HEK293 (cell line): Measurements from ENCODE around the gene KCNS1.

Experiments
- CTCF ChIA-PET: fragments of 350-600 bp; formaldehyde crosslinking; extraction: SDS; loops from one replicate; lab custom pipeline; 2021; ENCODE audit warnings: antibody characterized with exemption; lab: Yijun Ruan, JAX
- POLR2A ChIA-PET: fragments of 300-600 bp; formaldehyde crosslinking; extraction: SDS; loops from one replicate; lab custom pipeline; 2020; ENCODE audit warnings: antibody characterized with exemption, inconsistent platforms; lab: Yijun Ruan, JAX
- H3K27ac ChIP-seq: fragments of 200-500 bp; sonication (Bioruptor generic); 2 replicates; pipeline ENCODE4 v1.5.1; 2014; ENCODE audit warnings: low read depth, low read length, control low read depth, inconsistent platforms; ENCODE audit errors: extremely low read depth
- H3K36me3 ChIP-seq, 2 experiments: fragments of 200-500 bp in 1 of 2; sonication (Bioruptor generic) in 1 of 2; 1 replicate in 1 of 2; 2 replicates in 1 of 2; pipeline ENCODE4 v1.5.1; 2014 to 2017; ENCODE audit warnings: inconsistent platforms in 2 of 2, low read length in 2 of 2; ENCODE audit not compliant: control insufficient read depth in 2 of 2, insufficient read depth in 1 of 2
- H3K4me1 ChIP-seq: fragments of 200-500 bp; sonication (Bioruptor generic); 2 replicates; pipeline ENCODE4 v1.5.1; 2014; ENCODE audit warnings: mild to moderate bottlenecking, low read length, inconsistent platforms; ENCODE audit not compliant: control insufficient read depth, insufficient read depth
- H3K4me3 ChIP-seq: 2 replicates; pipeline ENCODE4 v1.5.1; 2011; ENCODE audit warnings: low read depth, mild to moderate bottlenecking, control low read depth, low read length, moderate library complexity
- H3K9me3 ChIP-seq: fragments of 200-500 bp; sonication (Bioruptor generic); 2 replicates; pipeline ENCODE4 v1.5.1; 2014; ENCODE audit warnings: low read depth, low read length, inconsistent platforms; ENCODE audit not compliant: control insufficient read depth, insufficient read depth
- BCL11A ChIP-seq: fragments of 450-650 bp; formaldehyde crosslinking; IDR thresholded peaks from 2 replicates; pipeline ENCODE4 v1.5.1; 2016; ENCODE audit warnings: low read depth, missing biosample characterization, missing genetic modification characterization
- FEZF1 ChIP-seq: fragments of 450-650 bp; formaldehyde crosslinking; IDR thresholded peaks from 2 replicates; pipeline ENCODE4 v1.5.1; 2016; ENCODE audit warnings: missing biosample characterization, missing genetic modification characterization
- HOXA7 ChIP-seq: sonication (generic); formaldehyde crosslinking; IDR thresholded peaks from 2 replicates; pipeline ENCODE4 v1.8.1; 2022; ENCODE audit warnings: missing genetic modification reagents, borderline replicate concordance
- KLF7 ChIP-seq: fragments of 450-650 bp; formaldehyde crosslinking; IDR thresholded peaks from 2 replicates; pipeline ENCODE4 v1.5.1; 2016; ENCODE audit warnings: missing biosample characterization, missing genetic modification characterization, borderline replicate concordance
- PBX3 ChIP-seq: sonication (generic); formaldehyde crosslinking; IDR thresholded peaks from 2 replicates; pipeline ENCODE4 v1.8.1; 2022; ENCODE audit warnings: mild to moderate bottlenecking, moderate library complexity, missing genetic modification reagents
- ZBTB7A ChIP-seq: fragments of 450-650 bp; formaldehyde crosslinking; IDR thresholded peaks from 2 replicates; pipeline ENCODE4 v1.5.1; 2016; ENCODE audit warnings: low read depth, missing biosample characterization, missing genetic modification characterization
- ZFP37 ChIP-seq: fragments of 450-650 bp; formaldehyde crosslinking; IDR thresholded peaks from 2 replicates; pipeline ENCODE4 v1.5.1; 2016; ENCODE audit warnings: missing biosample characterization, missing genetic modification characterization
- ZNF221 ChIP-seq: fragments of 450-650 bp; formaldehyde crosslinking; IDR thresholded peaks from 2 replicates; pipeline ENCODE4 v1.5.1; 2017; ENCODE audit warnings: missing biosample characterization, missing genetic modification characterization, borderline replicate concordance
- ZNF223 ChIP-seq: fragments of 450-650 bp; formaldehyde crosslinking; IDR thresholded peaks from 2 replicates; pipeline ENCODE4 v1.5.1; 2016; ENCODE audit warnings: missing biosample characterization, missing genetic modification characterization
- ZNF350 ChIP-seq: fragments of 450-650 bp; formaldehyde crosslinking; IDR thresholded peaks from 2 replicates; pipeline ENCODE4 v1.5.0; 2017; ENCODE audit warnings: missing biosample characterization, mild to moderate bottlenecking, missing genetic modification characterization
- ZNF423 ChIP-seq: fragments of 450-650 bp; formaldehyde crosslinking; IDR thresholded peaks from 2 replicates; pipeline ENCODE4 v1.5.1; 2016; ENCODE audit warnings: missing biosample characterization, missing genetic modification characterization
- ZNF530 ChIP-seq: fragments of 450-650 bp; formaldehyde crosslinking; IDR thresholded peaks from 2 replicates; pipeline ENCODE4 v1.5.1; 2016; ENCODE audit warnings: low read depth, missing biosample characterization, missing genetic modification characterization
- ZNF544 ChIP-seq: fragments of 450-650 bp; formaldehyde crosslinking; IDR thresholded peaks from 2 replicates; pipeline ENCODE4 v1.5.0; 2017; ENCODE audit warnings: missing biosample characterization, missing genetic modification characterization
- ZNF560 ChIP-seq: fragments of 450-650 bp; formaldehyde crosslinking; IDR thresholded peaks from 2 replicates; pipeline ENCODE4 v1.5.1; 2017; ENCODE audit warnings: missing biosample characterization, missing genetic modification characterization, borderline replicate concordance
- ZNF596 ChIP-seq: fragments of 450-650 bp; IDR thresholded peaks from 2 replicates; pipeline ENCODE4 v1.5.0; 2018; ENCODE audit warnings: missing biosample characterization, mild to moderate bottlenecking, missing genetic modification characterization, moderate library complexity
- ZNF639 ChIP-seq: fragments of 450-650 bp; formaldehyde crosslinking; IDR thresholded peaks from 2 replicates; pipeline ENCODE4 v1.5.1; 2016; ENCODE audit warnings: missing biosample characterization, missing genetic modification characterization
- ZNF645 ChIP-seq: fragments of 450-650 bp; formaldehyde crosslinking; IDR thresholded peaks from 2 replicates; pipeline ENCODE4; 2016; ENCODE audit warnings: missing biosample characterization, missing genetic modification characterization
- ZNF660 ChIP-seq: fragments of 450-650 bp; IDR thresholded peaks from 2 replicates; pipeline ENCODE4 v1.5.1; 2018; ENCODE audit warnings: missing biosample characterization, mild to moderate bottlenecking, missing genetic modification characterization
- ZNF677 ChIP-seq: fragments of 450-650 bp; IDR thresholded peaks from 2 replicates; pipeline ENCODE4 v1.5.0; 2018; ENCODE audit warnings: missing biosample characterization, mild to moderate bottlenecking, missing genetic modification characterization, moderate library complexity
- ZNF692 ChIP-seq: fragments of 450-650 bp; formaldehyde crosslinking; IDR thresholded peaks from 2 replicates; pipeline ENCODE4 v1.5.1; 2016; ENCODE audit warnings: missing biosample characterization, missing genetic modification characterization
- ZNF792 ChIP-seq: fragments of 450-650 bp; formaldehyde crosslinking; IDR thresholded peaks from 2 replicates; pipeline ENCODE4 v1.5.1; 2016; ENCODE audit warnings: missing biosample characterization, missing genetic modification characterization
- ZSCAN4 ChIP-seq: fragments of 450-650 bp; formaldehyde crosslinking; IDR thresholded peaks from 2 replicates; pipeline ENCODE4 v1.5.1; 2017; ENCODE audit warnings: missing biosample characterization, missing genetic modification characterization

The KCNS1 gene

GRCh38 chr20:45049438-45049837, 51.5 kb downstream of the KCNS1 start:
- POLR2A ChIA-PET: no interaction called here
- no peak overlapping the region for H3K4me3 ChIP-seq
- H3K4me1 ChIP-seq: 0 out of 2 replicates have a peak, but pooled peaks cover 3% of the 10 kb centered on the region
- CTCF ChIA-PET: interaction anchor here (0.6 to 3.5 kb wide), 6 partner anchors 13 to 204 kb away, joined by 3 to 26 read pairs (median 4); no protein-coding TSS in a partner anchor
- H3K9me3 ChIP-seq: no peaks in the 10 kb centered on the region
- TF ChIP-seq HOXA7 (CRISPR knock-in tag) (no peak), KLF7 (tag by site-specific recombination) (no peak), ZNF530 (tag by site-specific recombination) (no peak)
- peaks cover 0 to 12% of the 10 kb centered on the region in 2 experiments; a peak in 1 of 3 replicates for H3K36me3 ChIP-seq
- H3K27ac ChIP-seq: no peak overlapping the region

- H3K27ac ChIP-seq: no peak overlapping the region
- no peaks in the 10 kb centered on the region for H3K4me1 ChIP-seq
- TF ChIP-seq ZNF639 (no peak), ZNF677 (tag by site-specific recombination) (no peak), ZNF660 (no peak), ZNF221 (tag by site-specific recombination) (no peak), ZNF423 (tag by site-specific recombination) (no peak), ZNF350 (tag by site-specific recombination) (no peak), ZSCAN4 (no peak), ZNF692 (no peak), FEZF1 (tag by site-specific recombination) (no peak), ZNF792 (tag by site-specific recombination) (no peak), ZBTB7A (tag by site-specific recombination) (no peak), ZNF223 (no peak), ZNF645 (tag by site-specific recombination) (no peak), ZNF596 (tag by site-specific recombination) (no peak), ZFP37 (tag by site-specific recombination) (no peak), PBX3 (no peak), BCL11A (tag by site-specific recombination) (no peak), ZNF560 (tag by site-specific recombination) (no peak), ZNF544 (tag by site-specific recombination) (no peak)
- TF ChIP-seq, all 188 proteins: peak for 0
- no peak overlapping the region for H3K4me3 ChIP-seq
- ChIA-PET POLR2A (no interaction called here), CTCF (interaction anchor here (0.6 to 3.5 kb wide), 3 partner anchors 36 to 48 kb away, joined by 3 to 26 read pairs (median 3); no protein-coding TSS in a partner anchor)
- no peaks in the 10 kb centered on the region for H3K9me3 ChIP-seq
- H3K36me3 ChIP-seq: no peaks in the 10 kb centered on the region
Observed at GRCh38 chr20:45047581-45048119, 53.3 kb downstream of the KCNS1 start.
